ENCODE measurements around the gene RBM33. TPM values are rescaled to one million over a fixed set of nuclear protein-coding genes. Genes with fewer than 3 reads are reported as not detected.

The RBM33 gene
- total and polyA plus RNA-seq, 2 of the 13 experiments (the other 11 are each of a cell fraction or from before 2014, with no cell fraction given): 12.4 to 28.9 TPM

DNA sequence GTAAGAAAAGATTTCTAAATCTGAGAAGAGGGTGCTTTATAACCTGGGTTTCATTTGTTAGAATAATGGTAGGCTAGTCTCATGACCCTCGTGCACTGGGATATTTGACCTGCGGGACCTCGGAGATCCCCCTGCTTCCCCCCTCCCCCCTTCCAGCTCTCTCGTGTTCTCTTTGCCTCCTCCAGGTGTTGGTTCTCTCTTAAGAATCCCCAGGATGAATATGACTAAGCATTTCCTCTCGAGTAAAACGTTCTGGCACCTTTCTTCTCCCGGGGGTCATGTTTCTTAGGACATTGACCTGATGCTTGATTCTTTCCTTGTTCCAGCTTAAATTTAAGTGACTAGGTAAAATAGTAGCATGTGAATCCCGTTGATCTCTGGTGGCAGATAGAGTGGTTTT lies 96.6 kb downstream of the RBM33 start:
- Histone ChIP-seq H3K9ac (ENCODE audit: insufficient read depth, low read depth, low read length) (no peak overlapping the region), H2AFZ (ENCODE audit: low read length) (no peak overlapping the region), H3K4me2 (ENCODE audit: low read depth, low read length) (no peak overlapping the region), H3K27ac (ENCODE audit: extremely low read length, insufficient read depth, low read length) (no peak overlapping the region), H3K9me3 (ENCODE audit: low read length) (no peaks in the 10 kb centered on the region), H3K79me2 (ENCODE audit: insufficient read depth, low read length) (peaks cover 2% of the 10 kb centered on the region), H3K27me3 (ENCODE audit: control insufficient read depth in 1 of 2, insufficient read depth in 2 of 2, low read length in 2 of 2) (no peaks in the 10 kb centered on the region), H3K36me3 (replicated peaks in 1 of 2; ENCODE audit: control insufficient read depth in 1 of 2, insufficient read depth in 2 of 2, low read length in 2 of 2) (peaks cover 40 to 88% of the 10 kb centered on the region in 2 experiments), H3K4me1 (ENCODE audit: insufficient read depth, low read length) (no peaks in the 10 kb centered on the region), H3K4me3 (replicated peaks in 1 of 3; ENCODE audit: insufficient read depth in 1 of 3, low read depth in 2 of 3, low read length in 3 of 3) (no peak overlapping the region), H4K20me1 (ENCODE audit: insufficient read depth, low read length) (peaks cover 10% of the 10 kb centered on the region)
- no TSS peak for BruUV-seq (replicated peaks)
- TF ChIP-seq HOXA3 (CRISPR knock-in tag; IDR thresholded peaks at IDR 0.05) (no peak), ZNF251 (CRISPR knock-in tag; IDR thresholded peaks at IDR 0.05) (no peak), ZNF446 (CRISPR knock-in tag; IDR thresholded peaks at IDR 0.05) (no peak)
- ChIA-PET CTCF (ENCODE audit: low intra/inter-chr PET ratio, low total read pairs) (no interaction called here), POLR2A (no interaction called here)
- WGBS (ENCODE audit: low lambda C conversion rate): 97% methylated on average over 8 of the region's 8 CpGs
- no peak for FAIRE-seq
- intact Hi-C loops (cut with micrococcal nuclease; ENCODE audit: unreplicated experiment) (no loop called here), in situ Hi-C loops (cut with HindIII; ENCODE audit: extremely low pct_ligation_motif_present, low pct_unique_long_range_greater_than_20kb) (no loop called here)
- DNase-seq (ENCODE audit: low spot score): no peak
- no peak for ATAC-seq

GRCh38 chr7:155741805-155742204 lies 97.3 kb downstream of the RBM33 start:
- Histone ChIP-seq H3K36me3 (replicated peaks in 1 of 2; ENCODE audit: control insufficient read depth in 1 of 2, insufficient read depth in 2 of 2, low read length in 2 of 2) (peaks cover 43 to 94% of the 10 kb centered on the region in 2 experiments), H3K27me3 (ENCODE audit: control insufficient read depth in 1 of 2, insufficient read depth in 2 of 2, low read length in 2 of 2) (no peaks in the 10 kb centered on the region), H3K4me3 (replicated peaks in 1 of 3; ENCODE audit: insufficient read depth in 1 of 3, low read depth in 2 of 3, low read length in 3 of 3) (no peak overlapping the region), H2AFZ (ENCODE audit: low read length) (no peak overlapping the region), H3K27ac (ENCODE audit: extremely low read length, insufficient read depth, low read length) (no peak overlapping the region), H3K9me3 (ENCODE audit: low read length) (no peaks in the 10 kb centered on the region), H3K4me1 (ENCODE audit: insufficient read depth, low read length) (no peaks in the 10 kb centered on the region), H3K9ac (ENCODE audit: insufficient read depth, low read depth, low read length) (no peak overlapping the region), H4K20me1 (ENCODE audit: insufficient read depth, low read length) (peaks cover 10% of the 10 kb centered on the region), H3K79me2 (ENCODE audit: insufficient read depth, low read length) (peaks cover 2% of the 10 kb centered on the region), H3K4me2 (ENCODE audit: low read depth, low read length) (no peak overlapping the region)
- ChIA-PET CTCF (ENCODE audit: low intra/inter-chr PET ratio, low total read pairs) (no interaction called here), POLR2A (no interaction called here)
- intact Hi-C loops (cut with micrococcal nuclease; ENCODE audit: unreplicated experiment) (no loop called here), in situ Hi-C loops (cut with HindIII; ENCODE audit: extremely low pct_ligation_motif_present, low pct_unique_long_range_greater_than_20kb) (no loop called here)
- 97% methylated on average over 16 of the region's 16 CpGs for WGBS (ENCODE audit: low lambda C conversion rate)
- TF ChIP-seq NCOA2 (CRISPR knock-in tag; IDR thresholded peaks at IDR 0.05): no peak
- TF ChIP-seq TCF7 (IDR thresholded peaks at IDR 0.05; ENCODE audit: low read depth): no peak
- no peak for TF ChIP-seq NR2F6 (IDR thresholded peaks at IDR 0.05)
- TF ChIP-seq NR2F6 (CRISPR knock-in tag; IDR thresholded peaks at IDR 0.05): no peak
- TF ChIP-seq, protein P1, sequence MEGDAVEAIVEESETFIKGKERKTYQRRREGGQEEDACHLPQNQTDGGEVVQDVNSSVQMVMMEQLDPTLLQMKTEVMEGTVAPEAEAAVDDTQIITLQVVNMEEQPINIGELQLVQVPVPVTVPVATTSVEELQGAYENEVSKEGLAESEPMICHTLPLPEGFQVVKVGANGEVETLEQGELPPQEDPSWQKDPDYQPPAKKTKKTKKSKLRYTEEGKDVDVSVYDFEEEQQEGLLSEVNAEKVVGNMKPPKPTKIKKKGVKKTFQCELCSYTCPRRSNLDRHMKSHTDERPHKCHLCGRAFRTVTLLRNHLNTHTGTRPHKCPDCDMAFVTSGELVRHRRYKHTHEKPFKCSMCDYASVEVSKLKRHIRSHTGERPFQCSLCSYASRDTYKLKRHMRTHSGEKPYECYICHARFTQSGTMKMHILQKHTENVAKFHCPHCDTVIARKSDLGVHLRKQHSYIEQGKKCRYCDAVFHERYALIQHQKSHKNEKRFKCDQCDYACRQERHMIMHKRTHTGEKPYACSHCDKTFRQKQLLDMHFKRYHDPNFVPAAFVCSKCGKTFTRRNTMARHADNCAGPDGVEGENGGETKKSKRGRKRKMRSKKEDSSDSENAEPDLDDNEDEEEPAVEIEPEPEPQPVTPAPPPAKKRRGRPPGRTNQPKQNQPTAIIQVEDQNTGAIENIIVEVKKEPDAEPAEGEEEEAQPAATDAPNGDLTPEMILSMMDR (CRISPR knock-in tag; IDR thresholded peaks at IDR 0.05): no peak
- BruUV-seq (replicated peaks): no TSS peak
- DNase-seq (ENCODE audit: low spot score): no peak
- FAIRE-seq: no peak
- no peak for ATAC-seq
